Adrenal gland (tissue), 12 donors: ENCODE results near the gene ATXN7L1. TPM values are rescaled to one million over a fixed set of nuclear protein-coding genes. Genes with fewer than 3 reads are reported as not detected.

ENCODE experiments used
- DNase-seq, 7 donors: peaks; one replicate each; pipeline ENCODE4 v3.0.0-alpha.2; 2019 to 2020
- H3K27ac ChIP-seq, 5 donors: fragments of 200-600 bp; sonication (generic) in 4 of 5; 1 replicate in 3 of 5; 2 replicates in 2 of 5; pipeline versions ENCODE4 v1.5.1 to v1.8.0; 2016 to 2020; ENCODE audit warnings: mild to moderate bottlenecking in 1 of 5
- H3K27me3 ChIP-seq: fragments of 200-600 bp; 2 replicates; pipeline ENCODE4 v1.8.0; 2021
- H3K36me3 ChIP-seq, 2 donors: fragments of 200-600 bp; replicated peaks in 1 of 2; 1 replicate in 1 of 2; 2 replicates in 1 of 2; pipeline versions ENCODE4 v1.5.1 to v1.8.0; 2018 to 2022
- H3K4me1 ChIP-seq, 2 donors: fragments of 200-600 bp; replicated peaks in 1 of 2; 1 replicate in 1 of 2; 2 replicates in 1 of 2; pipeline versions ENCODE4 v1.5.1 to v1.8.0; 2018 to 2021
- H3K4me3 ChIP-seq, 4 donors: fragments of 200-600 bp; sonication (generic) in 3 of 4; one replicate each; pipeline ENCODE4 v1.5.1; 2016 to 2018
- H3K9me3 ChIP-seq, 3 donors: fragments of 200-600 bp; sonication (generic) in 1 of 3; replicated peaks in 1 of 3; 1 replicate in 2 of 3; 2 replicates in 1 of 3; pipeline versions ENCODE4 v1.5.1 to v1.8.0; 2016 to 2021
- POLR2A ChIP-seq, 2 donors: fragments of 450-650 bp; IDR thresholded peaks; one replicate each; pipeline ENCODE4 v1.6.1; 2017; ENCODE audit warnings: antibody characterized with exemption in 2 of 2, mild to moderate bottlenecking in 2 of 2, moderate library complexity in 1 of 2
- WGBS, 4 donors: extraction: QIAGEN DNeasy Blood & Tissue Kit in 2 of 4; methylation state at CpG; one replicate each; pipeline versions ENCODE4 v1.1.5 to v1.1.7; 2013 to 2017; 5-methylcytosine and 5-hydroxymethylcytosine counted together
- intact Hi-C, 2 donors: fragments of 100-400 bp; cut with DNase I; formaldehyde crosslinking; loops; one replicate each; pipeline versions ENCODE4 v1.14.1 to v1.15.0; 2022 to 2023
- polyA plus RNA-seq, 3 donors: library from polyadenylated mRNA; stranded (reverse); fragments of 200-250 nt in 2 of 3; fragments of 350-450 nt in 1 of 3; fragmentation: Illumina TruSeq in 1 of 3; extraction: RNeasy Lipid Tissue Mini Kit (QIAGEN cat#74804) in 1 of 3; gene quantifications; one replicate each; pipeline ENCODE4 v1.2.3, GENCODE V29; 2013 to 2014
- total RNA-seq, 9 donors: library from RNA; depleted of rRNA in 4 of 9; stranded (reverse); fragments of >200 nt in 4 of 9; fragments of 120-200 nt in 1 of 9; fragmentation: NEBNext Ultra II Directional in 1 of 9; extraction: Animal tissue kit (Norgen Biotek cat#: 25700) in 1 of 9; gene quantifications; one replicate each; pipeline versions ENCODE4 v1.1.0 to v1.2.4, GENCODE V29; 2013 to 2023
- TF ChIP-seq, protein P1 (sequence below), 6 experiments: fragments of 450-650 bp in 4 of 6; fragments of 200-600 bp in 2 of 6; sonication (generic) in 1 of 6; IDR thresholded peaks; 1 replicate in 5 of 6; 2 replicates in 1 of 6; pipeline versions ENCODE4 v1.5.1 to v1.8.0; 2016 to 2021; ENCODE audit warnings: antibody characterized with exemption in 6 of 6, mild to moderate bottlenecking in 2 of 6, moderate library complexity in 1 of 6
- donor health status: healthy with polysubstance abuse.
- donor health status: Bipolar disorder and iron deficiency.
- donor health status: DM: yes; HTN: yes; CAD: no.
- donor health status: DM: no; HTN: no; CAD: no.
- donor health status: DM: no; HTN: no; CAD: no.
- donor health status: DM: yes; HTN: yes; CAD: no.

Gene ATXN7L1
- total and polyA plus RNA-seq, 12 donors = 3.6 to 24.6 (median 9.0) TPM

DNA sequence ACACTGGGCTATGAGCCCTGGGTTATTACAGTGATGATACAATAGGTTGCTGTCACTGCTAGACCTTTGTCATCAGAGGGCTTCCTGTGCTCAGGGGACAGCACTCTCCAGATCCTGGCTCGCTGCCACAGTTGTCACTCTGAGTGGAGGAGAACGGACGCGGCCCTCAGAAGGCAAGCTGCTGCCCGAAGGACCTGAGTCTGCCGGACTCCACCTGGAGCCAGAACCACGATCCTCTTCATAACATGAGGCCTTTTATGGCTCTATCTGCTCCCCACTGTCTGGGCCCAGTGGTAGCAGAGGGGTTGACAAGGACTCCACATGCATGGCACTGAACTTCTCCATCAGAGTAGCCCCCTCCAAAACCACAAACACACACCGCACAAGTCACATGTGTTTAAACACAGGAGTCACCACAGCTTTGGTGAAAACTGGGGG is 200.4 kb downstream of the ATXN7L1 start:
- peak; percentile 27 to 82 (median 60) for DNase-seq
- Histone ChIP-seq H3K36me3 (no peaks in the 10 kb centered on the region), H3K9me3 (no peaks in the 10 kb centered on the region), H3K27ac (no peak overlapping the region), H3K4me1 (peaks cover 28 to 60% of the 10 kb centered on the region in 2 donors), H3K27me3 (no peaks in the 10 kb centered on the region), H3K4me3 (no peak overlapping the region)
- intact Hi-C loops = no loop called here
- WGBS, 4 donors = 56 to 83% (median 71%) methylated on average over 8 of the region's 8 CpGs
- TF ChIP-seq, protein P1, sequence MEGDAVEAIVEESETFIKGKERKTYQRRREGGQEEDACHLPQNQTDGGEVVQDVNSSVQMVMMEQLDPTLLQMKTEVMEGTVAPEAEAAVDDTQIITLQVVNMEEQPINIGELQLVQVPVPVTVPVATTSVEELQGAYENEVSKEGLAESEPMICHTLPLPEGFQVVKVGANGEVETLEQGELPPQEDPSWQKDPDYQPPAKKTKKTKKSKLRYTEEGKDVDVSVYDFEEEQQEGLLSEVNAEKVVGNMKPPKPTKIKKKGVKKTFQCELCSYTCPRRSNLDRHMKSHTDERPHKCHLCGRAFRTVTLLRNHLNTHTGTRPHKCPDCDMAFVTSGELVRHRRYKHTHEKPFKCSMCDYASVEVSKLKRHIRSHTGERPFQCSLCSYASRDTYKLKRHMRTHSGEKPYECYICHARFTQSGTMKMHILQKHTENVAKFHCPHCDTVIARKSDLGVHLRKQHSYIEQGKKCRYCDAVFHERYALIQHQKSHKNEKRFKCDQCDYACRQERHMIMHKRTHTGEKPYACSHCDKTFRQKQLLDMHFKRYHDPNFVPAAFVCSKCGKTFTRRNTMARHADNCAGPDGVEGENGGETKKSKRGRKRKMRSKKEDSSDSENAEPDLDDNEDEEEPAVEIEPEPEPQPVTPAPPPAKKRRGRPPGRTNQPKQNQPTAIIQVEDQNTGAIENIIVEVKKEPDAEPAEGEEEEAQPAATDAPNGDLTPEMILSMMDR (IDR thresholded peaks at IDR 0.05) = no peak
- TF ChIP-seq POLR2A (IDR thresholded peaks at IDR 0.05) = no peak

DNA sequence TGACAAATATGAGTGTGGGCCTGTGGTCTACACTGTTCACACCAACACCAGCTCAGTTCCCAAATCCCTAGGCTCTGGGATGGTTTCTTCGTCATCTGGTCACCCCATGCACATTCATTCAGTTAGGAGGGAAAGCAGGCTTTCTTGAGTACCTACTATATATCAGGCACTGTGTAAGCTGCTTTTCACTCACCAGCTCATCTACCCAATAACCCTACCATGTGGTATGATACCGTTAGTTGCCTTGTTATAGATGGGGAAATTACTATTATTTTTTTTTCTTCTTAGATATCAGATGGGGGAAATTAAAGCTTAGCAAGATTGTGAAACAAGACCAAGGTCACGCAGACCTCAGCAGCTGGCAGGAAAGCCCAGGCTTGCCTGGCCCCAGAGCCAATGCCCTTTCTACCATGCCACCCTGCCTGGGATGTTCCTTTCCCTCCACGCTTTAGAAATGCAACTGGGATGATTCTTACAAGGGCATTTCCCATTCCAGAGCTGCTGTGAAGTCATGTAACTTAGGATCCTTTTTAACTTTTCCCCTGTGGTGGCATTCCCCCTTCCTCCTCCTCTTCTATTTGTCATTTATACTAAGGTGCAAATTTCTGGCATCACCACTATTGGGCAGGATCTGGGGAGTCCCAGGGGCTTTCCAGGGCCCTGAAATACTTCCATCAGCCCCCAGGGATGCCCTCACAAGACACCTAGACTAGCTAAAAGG is 202.0 kb downstream of the ATXN7L1 start:
- Histone ChIP-seq H3K36me3 (no peaks in the 10 kb centered on the region), H3K4me3 (no peak overlapping the region), H3K4me1 (peaks cover 22 to 54% of the 10 kb centered on the region in 2 donors), H3K27ac (peak overlapping the region in 4 of 5 donors; percentile 26 to 83 (median 71)), H3K9me3 (no peaks in the 10 kb centered on the region), H3K27me3 (no peaks in the 10 kb centered on the region)
- TF ChIP-seq, protein P1 (IDR thresholded peaks at IDR 0.05) = no peak
- TF ChIP-seq POLR2A (IDR thresholded peaks at IDR 0.05) = no peak
- DNase-seq = peak; percentile 40 to 82 (median 73)
- WGBS, 4 donors = 27 to 64% (median 48%) methylated on average over 4 of the region's 4 CpGs
- intact Hi-C loops = no loop called here

DNA sequence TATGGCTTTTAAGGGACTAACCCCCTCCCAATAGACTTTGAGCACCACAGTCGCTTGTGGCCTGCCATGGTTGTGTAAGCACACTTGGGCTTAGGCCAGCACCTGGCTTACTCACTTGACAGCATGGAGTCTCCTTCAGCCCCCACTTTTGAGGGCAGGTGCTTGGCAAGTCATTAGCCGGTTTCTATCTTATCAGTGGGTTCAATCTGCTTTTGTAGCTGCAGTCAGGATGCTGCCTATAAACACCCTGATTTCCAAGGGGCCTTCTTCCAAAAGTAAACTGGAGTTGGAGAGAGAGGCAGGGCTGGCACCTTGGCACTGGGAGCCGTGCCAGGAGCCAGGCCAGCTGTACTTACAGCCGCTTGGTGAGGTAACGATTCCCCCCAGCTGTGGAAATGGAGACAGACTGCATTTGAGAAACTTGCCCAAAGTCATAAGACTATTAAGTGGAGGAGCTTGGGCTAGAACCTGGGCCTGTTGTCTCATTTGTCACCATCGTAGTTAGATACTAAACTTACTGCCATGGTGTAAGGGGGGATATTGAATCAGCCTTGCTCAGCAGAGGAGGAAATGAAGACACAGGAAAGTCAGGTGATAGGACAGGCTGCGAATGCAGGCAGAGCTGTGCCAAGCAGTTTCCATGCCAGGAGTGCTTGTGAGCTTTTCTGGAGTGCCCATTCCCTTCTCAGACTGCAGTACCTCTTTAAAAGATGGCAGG is 202.9 kb downstream of the ATXN7L1 start:
- intact Hi-C loops = no loop called here

DNA sequence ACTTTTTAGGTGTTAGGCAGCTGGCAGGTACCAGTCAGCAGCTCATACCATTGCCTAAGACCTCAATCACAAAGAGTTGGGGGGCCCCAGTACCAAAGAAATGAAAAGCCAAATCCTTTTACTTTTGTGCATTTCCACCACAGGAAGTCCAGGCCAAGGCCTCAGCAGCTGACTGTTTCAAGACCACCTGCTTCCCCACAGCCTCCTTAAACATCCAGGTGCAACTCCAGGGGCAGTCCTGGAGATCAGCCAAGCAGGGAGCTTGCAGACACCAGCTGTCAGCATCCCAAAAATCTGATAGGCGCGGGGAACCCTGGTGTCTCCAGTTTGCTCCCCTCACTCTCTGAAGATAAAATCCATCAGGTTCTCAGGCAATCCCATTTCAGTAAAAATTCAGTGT is 203.6 kb downstream of the ATXN7L1 start:
- 90 to 100% (median 93%) methylated on average over 2 of the region's 2 CpGs for WGBS, 4 donors
- H3K9me3 ChIP-seq = no peaks in the 10 kb centered on the region
- H3K36me3 ChIP-seq = no peaks in the 10 kb centered on the region
- H3K27me3 ChIP-seq = no peaks in the 10 kb centered on the region
- intact Hi-C loops = no loop called here
- H3K27ac ChIP-seq = peak overlapping the region in 3 of 5 donors; percentile 67 to 83 (median 75)
- H3K4me3 ChIP-seq = no peak overlapping the region
- no peak for DNase-seq
- no peak for TF ChIP-seq POLR2A (IDR thresholded peaks at IDR 0.05)
- TF ChIP-seq, protein P1 (IDR thresholded peaks at IDR 0.05) = no peak
- H3K4me1 ChIP-seq = peaks cover 22 to 41% of the 10 kb centered on the region in 2 donors

More for the DNA sequence above, 202.9 kb downstream of the ATXN7L1 start:
- H3K36me3 ChIP-seq = no peaks in the 10 kb centered on the region
- DNase-seq = peak; percentile 61 to 92 (median 86)
- WGBS, 4 donors = 22 to 36% (median 33%) methylated on average over 6 to 7 of the region's 7 CpGs
- H3K4me3 ChIP-seq = no peak overlapping the region
- peaks cover 22 to 48% of the 10 kb centered on the region in 2 donors for H3K4me1 ChIP-seq
- TF ChIP-seq POLR2A (IDR thresholded peaks at IDR 0.05) = no peak
- TF ChIP-seq, protein P1 (IDR thresholded peaks at IDR 0.05) = no peak
- H3K9me3 ChIP-seq = no peaks in the 10 kb centered on the region
- H3K27ac ChIP-seq = peak overlapping the region in 4 of 5 donors; percentile 26 to 83 (median 71)
- no peaks in the 10 kb centered on the region for H3K27me3 ChIP-seq
